Cortex of kidney (tissue), 1 donor: ENCODE data around the gene SLC25A38.

ENCODE experiments used
- DNase-seq: peaks from one replicate; lab custom pipeline; 2025; lab: John Stamatoyannopoulos, UW

SLC25A38 gene

GRCh38 chr3:39433642-39434041, 50.5 kb downstream of the SLC25A38 start:
- no peak for DNase-seq

DNA sequence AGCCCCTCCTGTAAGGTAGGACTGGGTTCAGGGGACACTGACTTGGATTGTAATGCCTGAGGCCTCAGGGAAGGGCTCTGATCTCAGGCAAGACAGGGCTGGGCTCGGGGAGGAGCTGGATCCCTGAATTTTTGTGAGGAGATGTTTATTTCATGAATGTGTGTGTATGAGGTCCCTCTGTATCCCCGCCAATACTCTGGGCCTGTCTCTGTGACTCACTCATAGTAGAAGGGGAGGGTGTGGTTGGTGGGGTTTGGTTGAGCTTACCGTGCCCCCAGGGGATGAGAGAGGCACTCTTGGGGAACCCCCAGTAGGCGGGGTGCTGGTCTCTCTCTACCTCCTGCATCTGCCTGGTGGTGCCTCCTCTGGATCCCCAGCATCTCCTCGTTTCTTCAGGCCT, 51.4 kb downstream of the SLC25A38 start:
- no peak for DNase-seq

GRCh38 chr3:39435006-39435748, 52.0 kb downstream of the SLC25A38 start:
- no peak for DNase-seq

GRCh38 chr3:39438880-39439279, 55.7 kb downstream of the SLC25A38 start:
- DNase-seq = no peak

GRCh38 chr3:39440316-39440715, 57.1 kb downstream of the SLC25A38 start:
- DNase-seq = no peak

DNA sequence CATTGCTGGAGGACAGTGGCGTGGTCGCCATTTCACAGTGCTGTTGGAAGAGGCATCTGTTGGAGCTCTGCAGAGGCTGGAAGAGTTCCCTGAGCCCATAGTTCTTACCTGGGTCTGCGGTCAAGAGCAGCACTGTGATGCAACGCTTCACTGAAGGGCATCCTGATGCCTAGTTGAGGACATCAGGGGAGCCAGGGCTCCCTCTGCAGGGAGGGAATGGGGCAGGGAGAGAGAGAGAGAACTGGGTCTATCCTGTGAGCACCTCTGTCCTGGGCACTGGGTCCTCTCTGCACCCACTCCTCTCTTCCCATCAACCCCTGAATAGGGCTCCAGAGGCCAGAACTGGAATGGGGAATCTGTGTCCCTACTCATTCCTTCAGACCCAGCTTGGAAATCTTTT, 60.4 kb downstream of the SLC25A38 start:
- no peak for DNase-seq

DNA sequence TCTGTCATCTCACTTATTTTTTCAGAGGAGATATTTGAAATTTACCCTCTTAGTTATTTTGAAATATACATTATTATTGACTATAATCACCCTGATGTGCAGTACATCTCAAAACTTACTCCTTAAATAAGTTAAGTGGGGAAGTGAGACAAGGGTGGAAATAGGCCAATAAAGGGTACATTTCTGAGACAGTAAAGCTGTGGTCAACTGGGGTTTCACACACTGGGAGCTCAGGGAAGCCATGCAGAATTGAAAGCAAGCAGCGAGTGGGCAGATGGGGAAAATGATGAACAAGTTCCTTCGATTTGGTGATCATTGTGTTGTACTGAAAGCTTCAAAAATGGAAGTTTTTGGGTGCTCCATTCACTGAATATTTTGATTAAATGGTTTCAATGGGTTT, 62.8 kb downstream of the SLC25A38 start:
- no peak for DNase-seq

GRCh38 chr3:39446444-39446843, 63.3 kb downstream of the SLC25A38 start:
- no peak for DNase-seq
